ENCODE measurements around the gene TEX51.

Gene TEX51

DNA sequence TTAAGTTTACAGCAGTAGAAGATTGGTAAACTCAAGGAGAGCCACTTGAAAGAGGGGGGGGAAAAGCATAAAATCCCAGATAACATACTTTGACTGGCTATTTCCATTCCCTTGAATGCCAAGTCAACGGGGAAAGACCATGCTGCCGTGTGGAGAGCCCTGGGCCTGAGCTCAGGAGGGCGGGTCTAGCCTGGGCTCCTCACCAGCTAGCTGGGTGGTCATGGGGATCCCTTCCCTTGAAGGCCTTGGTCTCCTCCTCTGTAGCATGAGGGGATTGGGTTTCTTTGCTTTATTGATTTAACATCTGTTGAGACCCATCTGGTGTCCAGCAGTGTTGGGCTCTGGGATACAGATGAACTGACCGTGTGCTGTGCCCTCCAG lies 35.0 kb downstream of the TEX51 start:
- TF ChIP-seq CTCF (IDR thresholded peaks at IDR 0.05), result no peak

DNA sequence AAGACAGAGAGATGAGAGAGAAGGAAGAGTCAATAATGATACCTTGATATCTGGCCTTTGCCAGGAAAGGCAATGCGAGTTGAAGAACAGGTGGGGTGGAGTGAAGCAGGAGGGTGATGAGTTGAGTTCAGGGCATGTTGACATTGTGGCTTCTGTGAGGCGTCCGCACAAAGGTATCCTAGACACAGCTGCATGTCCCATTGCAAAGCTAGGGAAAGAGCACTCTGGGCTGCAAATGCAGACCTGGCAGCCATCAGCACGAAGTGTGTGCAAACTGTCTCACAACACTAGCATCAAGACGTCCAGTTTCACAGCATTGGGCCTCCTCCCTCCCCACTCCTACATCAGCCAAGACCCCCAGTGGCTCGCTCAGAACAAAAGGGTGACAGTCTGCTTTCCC lies 36.1 kb downstream of the TEX51 start:
- TF ChIP-seq CTCF (IDR thresholded peaks at IDR 0.05), result no peak
- DNase-seq (ENCODE audit: low spot score), result no peak
- Histone ChIP-seq H3K27ac (no peak overlapping the region), H3K4me3 (no peak overlapping the region)

More for the DNA sequence above, 35.0 kb downstream of the TEX51 start:
- H3K4me3 ChIP-seq, result no peak overlapping the region
- no peak overlapping the region for H3K27ac ChIP-seq
- no peak for DNase-seq (ENCODE audit: low spot score)

DNA sequence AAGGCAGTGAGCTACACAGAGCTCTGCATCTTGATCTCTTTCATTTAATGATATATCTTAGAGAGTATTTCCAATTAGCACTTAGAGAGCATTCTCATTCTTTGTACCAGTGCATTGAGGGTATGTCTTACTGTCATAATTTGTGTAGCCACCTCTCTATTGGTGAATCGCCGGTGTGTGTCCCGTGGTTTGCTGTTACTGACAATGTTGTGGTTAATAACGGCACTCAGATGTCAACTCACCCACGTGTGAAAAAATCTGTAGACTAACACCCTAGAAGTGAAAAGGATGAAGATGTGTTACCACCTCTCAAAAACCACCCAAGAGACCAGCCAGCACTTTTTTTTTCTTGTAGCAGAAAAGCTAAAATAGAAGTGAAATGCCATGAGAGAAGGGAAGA lies 37.1 kb downstream of the TEX51 start:
- no peak for TF ChIP-seq CTCF (IDR thresholded peaks at IDR 0.05)
- Histone ChIP-seq H3K4me3 (no peak overlapping the region), H3K27ac (no peak overlapping the region)
- DNase-seq (ENCODE audit: low spot score), result no peak

GRCh38 chr2:126936219-126936723 lies 37.6 kb downstream of the TEX51 start:
- no peak overlapping the region for H3K4me3 ChIP-seq
- no peak for TF ChIP-seq CTCF (IDR thresholded peaks at IDR 0.05)
- H3K27ac ChIP-seq, result no peak overlapping the region
- DNase-seq (ENCODE audit: low spot score), result no peak

- H3K27ac ChIP-seq, result no peak overlapping the region
- no peak for TF ChIP-seq CTCF (IDR thresholded peaks at IDR 0.05)
- no peak for DNase-seq (ENCODE audit: low spot score)
- no peak overlapping the region for H3K4me3 ChIP-seq
Observed at GRCh38 chr2:126940331-126940730, 41.6 kb downstream of the TEX51 start.

DNA sequence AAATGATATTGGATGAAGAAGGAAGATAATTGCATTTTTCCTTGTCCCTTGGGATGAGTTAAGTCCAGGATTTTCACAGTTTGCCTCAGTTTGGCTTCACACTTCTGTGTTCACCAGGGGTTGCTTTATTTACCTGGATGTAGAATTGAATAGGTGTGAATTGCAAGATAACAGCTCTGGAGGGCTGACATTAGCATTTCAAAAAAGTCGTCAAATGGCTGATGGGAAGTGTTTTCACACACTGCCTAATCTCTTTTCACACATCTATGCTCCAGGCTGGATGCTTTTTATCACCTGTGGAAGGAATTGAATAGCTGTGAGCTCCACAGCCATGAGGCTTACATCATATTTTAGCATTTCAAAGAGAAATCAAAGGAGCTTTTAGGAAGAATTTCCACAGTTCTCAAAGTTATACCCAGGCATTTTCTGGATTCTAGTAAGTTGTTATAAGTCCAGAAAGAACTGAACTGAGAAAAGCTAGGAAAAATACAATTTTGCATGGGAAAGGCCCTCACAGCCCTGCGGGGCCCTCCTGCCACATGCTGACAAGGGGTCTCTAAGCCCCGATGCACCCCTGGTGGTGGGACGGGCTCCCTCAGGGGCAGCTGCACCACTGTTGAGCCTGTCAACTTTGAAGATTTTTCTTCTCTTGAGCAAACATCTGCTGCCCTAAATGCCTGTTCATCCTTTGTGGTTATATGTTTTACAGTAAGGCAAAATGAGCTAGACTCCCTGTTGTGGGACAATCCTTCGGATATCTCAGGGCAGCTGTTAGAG lies 43.9 kb downstream of the TEX51 start:
- DNase-seq (ENCODE audit: low spot score), result no peak
- no peak for TF ChIP-seq CTCF (IDR thresholded peaks at IDR 0.05)

More for the DNA sequence above, 43.9 kb downstream of the TEX51 start:
- no peak overlapping the region for H3K4me3 ChIP-seq
- no peak overlapping the region for H3K27ac ChIP-seq

Data from coronary artery (tissue), 2 donors.